GM19463 (cell line): ENCODE data around the gene PLEKHM3.

Source experiments
- ATAC-seq: cut with Tn5 transposase; IDR thresholded peaks from one replicate; pipeline ENCODE4 v1.9.1; 2021; ENCODE audit warnings: mild to moderate bottlenecking, moderate library complexity; ENCODE audit not compliant: unreplicated experiment

Gene PLEKHM3

DNA sequence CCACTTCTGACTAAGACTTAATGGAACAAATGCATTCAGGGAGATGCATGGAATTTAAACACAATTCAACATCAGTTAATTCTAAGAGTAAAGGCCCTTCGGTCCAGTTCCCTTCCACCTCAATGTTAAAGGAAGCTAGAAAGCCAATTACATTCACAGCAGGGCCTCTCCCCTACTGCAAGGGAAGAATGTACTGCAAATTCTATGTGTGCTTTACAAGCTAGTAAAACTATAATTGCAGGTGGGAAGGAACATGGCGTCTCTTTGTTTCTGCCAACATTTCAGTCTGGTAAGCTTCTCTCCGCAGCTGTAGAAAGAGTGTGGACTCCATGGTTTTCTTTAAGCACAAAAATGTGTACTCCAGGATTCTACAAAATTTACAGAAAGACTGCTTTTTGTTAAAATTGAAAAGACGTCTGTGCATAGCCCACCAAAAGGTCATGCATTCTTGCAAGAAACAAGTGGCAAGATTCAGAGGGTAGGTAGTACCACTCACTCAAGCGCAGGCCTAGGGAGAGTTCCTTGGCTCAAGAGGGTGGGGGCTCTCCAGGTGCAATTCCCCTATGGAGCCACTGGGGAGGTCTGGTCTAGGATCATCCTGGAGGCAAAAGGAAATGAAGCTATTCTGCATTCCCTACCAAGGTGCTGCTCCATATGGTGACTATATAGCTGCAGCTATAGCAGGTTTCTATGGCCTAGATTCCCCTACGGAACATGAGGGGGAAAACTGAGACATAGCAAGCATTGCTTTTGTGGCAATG is 128.6 kb downstream of the PLEKHM3 start:
- ATAC-seq, result no peak

GRCh38 chr2:207895274-207895860 is 130.0 kb downstream of the PLEKHM3 start:
- no peak for ATAC-seq

DNA sequence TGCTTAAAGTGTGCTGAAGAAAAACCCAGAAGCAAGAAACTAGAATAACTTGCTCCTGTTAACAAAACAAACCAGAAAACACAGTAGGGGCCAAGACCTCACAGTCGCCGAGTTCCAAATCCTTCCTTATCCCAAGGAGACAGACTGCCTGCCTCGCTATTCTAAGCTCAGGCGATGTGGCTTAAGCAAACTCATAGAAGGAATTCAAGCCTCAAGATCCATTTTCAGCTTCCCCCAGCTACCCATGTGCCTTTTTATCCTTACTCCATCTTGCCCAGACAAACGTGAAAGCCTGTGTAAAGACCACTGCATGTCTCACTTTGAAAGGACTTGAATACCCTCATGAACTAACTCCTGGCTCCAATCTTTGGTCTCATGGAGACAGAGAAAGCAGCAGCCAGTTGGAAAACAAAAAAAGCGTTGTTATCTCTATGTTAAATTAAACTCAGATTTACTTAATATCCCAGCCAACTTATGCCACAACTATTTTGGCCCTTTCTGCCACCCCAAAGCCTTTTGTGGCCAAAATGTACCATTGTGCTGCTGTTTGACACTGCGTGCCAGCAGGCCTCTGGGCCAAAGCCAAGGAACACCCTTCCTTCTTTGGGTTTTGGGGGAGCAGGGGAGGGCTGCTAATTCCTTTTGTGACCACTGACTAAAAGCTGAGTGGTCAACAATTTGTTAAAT is 132.5 kb downstream of the PLEKHM3 start:
- no peak for ATAC-seq

- ATAC-seq, result no peak
These were observed 134.1 kb downstream of the PLEKHM3 start for GRCh38 chr2:207891086-207891844.

DNA sequence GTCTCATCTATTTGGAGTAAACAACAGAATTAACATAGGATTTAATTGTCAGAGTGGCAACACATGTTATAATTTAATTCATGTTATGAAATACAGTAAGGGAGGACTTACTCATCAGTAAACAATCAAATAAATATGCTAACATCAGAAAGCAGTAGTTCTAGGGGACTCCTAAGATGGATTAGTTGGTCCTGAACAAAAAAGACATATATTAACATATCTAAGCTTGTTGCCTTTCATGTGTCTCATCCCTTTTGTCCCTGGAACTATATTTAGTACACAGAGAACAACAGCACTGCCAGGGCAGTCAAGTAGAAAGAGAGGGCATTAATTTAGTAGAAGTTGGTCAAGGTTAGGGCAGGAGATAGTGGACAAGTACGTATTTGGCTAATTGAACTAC is 137.8 kb downstream of the PLEKHM3 start:
- no peak for ATAC-seq

- ATAC-seq, result no peak
These were observed 140.3 kb downstream of the PLEKHM3 start for GRCh38 chr2:207885010-207885409.

- ATAC-seq, result no peak
These were observed 141.2 kb downstream of the PLEKHM3 start for GRCh38 chr2:207884127-207884526.

GRCh38 chr2:207883002-207883780 is 142.1 kb downstream of the PLEKHM3 start:
- ATAC-seq, result peak; percentile 66

- ATAC-seq, result no peak
These were observed 143.4 kb downstream of the PLEKHM3 start for GRCh38 chr2:207881902-207882301.

DNA sequence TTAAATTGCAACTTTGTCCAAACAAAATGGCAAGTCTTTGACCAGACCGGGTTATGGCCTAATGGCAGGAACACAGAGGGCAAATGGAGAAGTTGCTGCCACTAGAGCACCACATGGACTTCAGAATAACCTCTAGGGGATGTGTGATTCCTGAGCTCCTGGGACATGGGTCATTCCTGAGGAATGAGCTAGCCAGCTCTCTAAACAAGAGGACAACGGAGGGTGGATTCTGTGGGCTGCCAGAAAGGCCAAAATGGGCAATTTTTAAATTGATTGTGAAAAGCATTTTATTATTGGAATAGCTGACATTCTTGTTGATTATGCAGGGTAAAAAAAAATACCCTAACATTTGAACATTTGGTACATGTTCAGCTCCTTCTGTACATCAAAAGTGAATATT is 145.8 kb downstream of the PLEKHM3 start:
- no peak for ATAC-seq

GRCh38 chr2:207876842-207877535 is 148.3 kb downstream of the PLEKHM3 start:
- no peak for ATAC-seq

GRCh38 chr2:207875473-207876212 is 149.7 kb downstream of the PLEKHM3 start:
- ATAC-seq, result no peak

- peak; percentile 72 for ATAC-seq
These were observed 151.5 kb downstream of the PLEKHM3 start for GRCh38 chr2:207873794-207874193.

GRCh38 chr2:207871911-207872310 is 153.4 kb downstream of the PLEKHM3 start:
- ATAC-seq, result no peak

DNA sequence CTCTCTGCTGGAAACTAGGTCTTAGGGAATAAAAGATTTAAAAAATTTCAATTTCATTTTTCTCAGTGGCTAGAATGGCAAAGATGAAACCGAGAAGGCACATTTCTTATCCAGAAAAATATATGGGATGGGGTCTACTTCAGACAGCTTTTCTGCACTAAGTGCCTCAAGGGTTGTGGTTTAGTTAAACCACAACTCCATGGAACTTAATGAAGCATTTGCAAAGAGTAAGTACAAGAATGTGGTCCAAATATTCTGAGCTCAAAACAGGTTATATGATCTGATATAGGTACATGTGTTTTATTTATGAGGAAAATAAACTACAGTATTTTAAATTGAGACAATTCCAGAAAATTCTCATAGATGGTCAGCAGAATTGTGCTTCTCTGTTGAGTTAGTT is 153.8 kb downstream of the PLEKHM3 start:
- ATAC-seq, result no peak

DNA sequence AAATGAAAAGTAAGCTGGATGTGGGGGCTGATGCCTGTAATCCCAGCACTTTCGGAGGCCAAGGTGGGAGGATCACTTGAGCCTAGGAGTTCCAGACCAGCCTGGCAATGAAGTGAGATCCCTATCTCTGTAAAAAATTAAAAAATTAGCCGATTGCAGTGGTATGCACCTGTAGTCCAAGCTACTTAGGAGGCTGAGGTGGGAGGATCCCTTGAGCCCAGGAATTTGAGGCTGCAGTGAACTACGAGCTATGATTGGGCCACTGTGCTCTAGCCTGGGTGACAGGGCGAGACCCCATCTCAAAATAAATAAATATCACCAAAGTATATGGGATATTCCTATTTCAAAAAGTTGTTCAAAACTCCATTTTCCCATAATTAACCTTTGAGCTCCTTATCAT is 154.5 kb downstream of the PLEKHM3 start:
- ATAC-seq, result no peak

GRCh38 chr2:207869784-207870778 is 155.2 kb downstream of the PLEKHM3 start:
- peak; percentile 47 for ATAC-seq
